CD14-positive monocyte (primary cell): Measurements from ENCODE around the gene MAST4. TPM values are rescaled to one million over a fixed set of nuclear protein-coding genes. Genes with fewer than 3 reads are reported as not detected.

Experiments used
- DNase-seq, 3 donors: peaks; one replicate each; pipeline ENCODE4 v3.0.0-alpha.2; 2011 to 2022
- H2AFZ ChIP-seq: 2 replicates; pipeline ENCODE4 v1.6.0; 2012; ENCODE audit warnings: mild to moderate bottlenecking, low read depth, low read length, inconsistent platforms; ENCODE audit not compliant: insufficient read depth, poor library complexity, severe bottlenecking
- H3K27ac ChIP-seq, 2 donors: 1 replicate in 1 of 2; 2 replicates in 1 of 2; pipeline ENCODE4 v1.5.1; 2012 to 2013; ENCODE audit warnings: low read length in 2 of 2, control low read depth in 1 of 2, inconsistent platforms in 1 of 2, low read depth in 1 of 2, mild to moderate bottlenecking in 1 of 2
- H3K27me3 ChIP-seq, 2 donors: one replicate each; pipeline versions ENCODE4 v1.6.0 to v1.6.1; 2011 to 2013; ENCODE audit warnings: low read length in 2 of 2; ENCODE audit not compliant: control insufficient read depth in 2 of 2, insufficient read depth in 2 of 2
- H3K36me3 ChIP-seq, 2 donors: replicated peaks in 1 of 2; 1 replicate in 1 of 2; 2 replicates in 1 of 2; pipeline versions ENCODE4 v1.5.1 to v1.6.1; 2012 to 2013; ENCODE audit warnings: low read length in 2 of 2, control low read depth in 1 of 2, inconsistent platforms in 1 of 2, mild to moderate bottlenecking in 1 of 2; ENCODE audit not compliant: insufficient read depth in 2 of 2, control insufficient read depth in 1 of 2
- H3K4me1 ChIP-seq, 2 donors: 1 replicate in 1 of 2; 2 replicates in 1 of 2; pipeline versions ENCODE4 v1.5.1 to v1.6.1; 2012 to 2013; ENCODE audit warnings: low read length in 2 of 2, control low read depth in 1 of 2, inconsistent platforms in 1 of 2, mild to moderate bottlenecking in 1 of 2, moderate library complexity in 1 of 2; ENCODE audit not compliant: insufficient read depth in 2 of 2, control insufficient read depth in 1 of 2
- H3K4me2 ChIP-seq: replicated peaks from 2 replicates; pipeline ENCODE3; 2012; ENCODE audit warnings: low read length, moderate library complexity, mild to moderate bottlenecking; ENCODE audit not compliant: poor library complexity, severe bottlenecking; ENCODE audit errors: extremely low read depth
- H3K4me3 ChIP-seq, 3 experiments: fragments of 200-600 bp in 1 of 3; sonication (generic) in 1 of 3; replicated peaks in 1 of 3; 1 replicate in 2 of 3; 2 replicates in 1 of 3; pipeline ENCODE4 v1.5.1; 2011 to 2013; ENCODE audit warnings: low read length in 3 of 3, mild to moderate bottlenecking in 3 of 3, control low read depth in 2 of 3, low read depth in 2 of 3, inconsistent platforms in 1 of 3, moderate library complexity in 1 of 3
- H3K79me2 ChIP-seq: 2 replicates; pipeline ENCODE4 v1.6.0; 2012; ENCODE audit warnings: mild to moderate bottlenecking, control low read depth, inconsistent platforms, low read length, moderate library complexity; ENCODE audit not compliant: insufficient read depth
- H3K9ac ChIP-seq: 2 replicates; pipeline ENCODE4 v1.6.0; 2017; ENCODE audit warnings: low read length, mild to moderate bottlenecking; ENCODE audit not compliant: insufficient read depth, poor library complexity, severe bottlenecking
- H3K9me3 ChIP-seq, 2 donors: replicated peaks in 1 of 2; 1 replicate in 1 of 2; 2 replicates in 1 of 2; pipeline versions ENCODE4 v1.5.1 to v1.6.1; 2012 to 2013; ENCODE audit warnings: low read length in 2 of 2, control low read depth in 1 of 2; ENCODE audit not compliant: control insufficient read depth in 1 of 2, insufficient read depth in 1 of 2
- H4K20me1 ChIP-seq: 2 replicates; pipeline ENCODE4 v1.6.0; 2012; ENCODE audit warnings: mild to moderate bottlenecking, low read length, control low read depth, moderate library complexity; ENCODE audit not compliant: insufficient read depth
- H3K27ac Mint-ChIP-seq, 7 donors: one replicate each; pipeline ENCODE4 v1.8.0; 2020; ENCODE audit warnings: mild to moderate bottlenecking in 7 of 7, mixed read lengths in 7 of 7, moderate library complexity in 6 of 7, inconsistent platforms in 2 of 7
- H3K27me3 Mint-ChIP-seq, 3 donors: one replicate each; pipeline ENCODE4 v1.8.0; 2021 to 2022; ENCODE audit warnings: low read depth in 3 of 3, mild to moderate bottlenecking in 3 of 3, mixed read lengths in 3 of 3, moderate library complexity in 3 of 3, inconsistent platforms in 1 of 3
- H3K36me3 Mint-ChIP-seq, 2 donors: one replicate each; pipeline ENCODE4 v1.8.0; 2020; ENCODE audit warnings: mixed read lengths in 2 of 2, inconsistent platforms in 1 of 2, mild to moderate bottlenecking in 1 of 2
- H3K4me1 Mint-ChIP-seq: one replicate; pipeline ENCODE4 v1.8.0; 2020; ENCODE audit warnings: mild to moderate bottlenecking, mixed read lengths
- H3K4me3 Mint-ChIP-seq, 2 donors: one replicate each; pipeline ENCODE4 v1.8.0; 2020; ENCODE audit warnings: mild to moderate bottlenecking in 2 of 2, mixed read lengths in 2 of 2, moderate library complexity in 1 of 2
- H3K9me3 Mint-ChIP-seq, 7 donors: one replicate each; pipeline ENCODE4 v1.8.0; 2020 to 2022; ENCODE audit warnings: mixed read lengths in 7 of 7, mild to moderate bottlenecking in 6 of 7, moderate library complexity in 6 of 7, inconsistent platforms in 2 of 7
- CTCF ChIP-seq: fragments of 200-600 bp; IDR thresholded peaks from one replicate; pipeline ENCODE4 v1.8.0; 2022; ENCODE audit warnings: antibody characterized with exemption, mild to moderate bottlenecking
- WGBS: methylation state at CpG from one replicate; pipeline ENCODE4 v1.1.5; 2013; ENCODE audit warnings: missing lambda C conversion rate; ENCODE audit not compliant: insufficient coverage; 5-methylcytosine and 5-hydroxymethylcytosine counted together
- intact Hi-C, 2 donors: fragments of 100-400 bp; cut with micrococcal nuclease; formaldehyde crosslinking; loops; one replicate each; pipeline versions ENCODE4 v1.15.0 to v1.15.1; 2023
- polyA plus RNA-seq, 3 donors: library from polyadenylated mRNA; depleted of rRNA in 1 of 3; unstranded in 2 of 3; stranded (reverse) in 1 of 3; fragments of 300-500 nt in 2 of 3; fragments of >200 nt in 1 of 3; fragmentation: Illumina TruSeq in 2 of 3; gene quantifications; 1 replicate in 2 of 3; 2 replicates in 1 of 3; pipeline ENCODE4 v1.2.3, GENCODE V29; 2012 to 2021

Gene MAST4
- polyA plus RNA-seq, 3 donors, result 0.03 to 0.24 TPM; not detected in 1

DNA sequence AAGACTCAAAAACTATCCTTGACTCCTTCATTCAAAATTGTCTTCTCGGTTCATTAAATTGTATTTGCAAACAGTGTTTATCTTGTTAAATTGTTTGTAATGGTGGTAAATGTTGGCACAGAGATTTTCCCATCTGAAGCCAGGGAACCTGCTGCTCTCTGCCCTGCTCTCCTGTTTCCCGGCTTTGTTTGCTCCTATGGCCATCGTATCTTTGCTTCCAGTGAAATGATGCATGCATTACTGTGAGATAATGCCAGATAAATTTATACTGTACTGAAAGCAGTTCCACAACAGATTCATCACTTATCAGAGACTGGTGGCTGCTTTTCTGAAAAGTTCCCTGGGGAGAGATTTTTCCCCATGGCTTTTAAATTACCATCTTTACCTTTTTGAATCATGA, 519.1 kb downstream of the MAST4 start:
- intact Hi-C loops, result no loop called here
- Histone ChIP-seq H3K79me2 (no peaks in the 10 kb centered on the region), H4K20me1 (no peaks in the 10 kb centered on the region), H3K36me3 (no peaks in the 10 kb centered on the region), H3K27ac (no peak overlapping the region), H3K4me2 (no peak overlapping the region), H3K9ac (no peak overlapping the region), H3K27me3 (no peaks in the 10 kb centered on the region), H3K9me3 (no peaks in the 10 kb centered on the region), H3K4me1 (no peaks in the 10 kb centered on the region), H2AFZ (no peak overlapping the region), H3K4me3 (no peak overlapping the region)
- no CpG with 5 or more reads among the region's 3 CpGs for WGBS
- Mint-ChIP-seq H3K27me3 (no peaks in the 10 kb centered on the region), H3K9me3 (peaks cover 0 to 3% (median 0%) of the 10 kb centered on the region in 7 donors), H3K4me3 (no peak overlapping the region), H3K27ac (no peak overlapping the region), H3K36me3 (no peaks in the 10 kb centered on the region), H3K4me1 (no peaks in the 10 kb centered on the region)
- no peak for TF ChIP-seq CTCF
- no peak for DNase-seq

GRCh38 chr5:67115817-67116216, 519.6 kb downstream of the MAST4 start:
- H3K27me3 ChIP-seq, result no peaks in the 10 kb centered on the region
- no peak for TF ChIP-seq CTCF
- H3K9me3 ChIP-seq, result no peaks in the 10 kb centered on the region
- no peak overlapping the region for H3K27ac ChIP-seq
- no peak overlapping the region for H3K4me2 ChIP-seq
- H3K27me3 Mint-ChIP-seq, result no peaks in the 10 kb centered on the region
- no peak overlapping the region for H3K27ac Mint-ChIP-seq
- no peaks in the 10 kb centered on the region for H3K4me1 Mint-ChIP-seq
- intact Hi-C loops, result no loop called here
- no peak overlapping the region for H3K4me3 Mint-ChIP-seq
- no peaks in the 10 kb centered on the region for H3K36me3 Mint-ChIP-seq
- H3K36me3 ChIP-seq, result no peaks in the 10 kb centered on the region
- 96% methylated on average over 3 of the region's 3 CpGs for WGBS
- peaks cover 0 to 3% (median 0%) of the 10 kb centered on the region in 7 donors for H3K9me3 Mint-ChIP-seq
- no peak overlapping the region for H2AFZ ChIP-seq
- H3K79me2 ChIP-seq, result no peaks in the 10 kb centered on the region
- H4K20me1 ChIP-seq, result no peaks in the 10 kb centered on the region
- H3K9ac ChIP-seq, result no peak overlapping the region
- DNase-seq, result no peak
- H3K4me3 ChIP-seq, result no peak overlapping the region
- no peaks in the 10 kb centered on the region for H3K4me1 ChIP-seq
